ENCODE data around the gene FAM118A.
"Not testable (repeated sequence)": the region's sequence is repeated elsewhere in the genome, so short reads cannot be mapped to it uniquely, and the experiment has no call there.

Gene FAM118A

DNA sequence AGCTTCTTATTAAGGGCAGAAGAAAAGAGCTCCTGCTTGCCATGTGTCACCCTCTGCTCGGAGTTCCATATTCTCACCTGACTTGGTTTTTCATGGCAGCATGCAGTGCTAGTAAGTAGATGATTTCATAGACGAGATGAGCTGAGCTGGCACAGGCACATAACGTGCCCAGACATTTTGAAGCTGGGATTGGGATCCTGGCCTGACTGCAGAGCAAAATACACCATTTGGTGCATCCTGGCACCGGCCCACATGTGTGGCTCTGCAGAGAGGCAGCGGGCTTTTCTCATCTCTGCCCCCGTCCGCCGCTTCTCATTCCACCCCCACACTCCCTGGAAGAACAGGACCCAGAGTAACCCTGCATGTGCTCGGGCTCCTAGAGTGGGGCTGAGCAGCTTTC lies 24.8 kb downstream of the FAM118A start:
- FAIRE-seq = no peak

GRCh38 chr22:45335021-45335818 lies 25.5 kb downstream of the FAM118A start:
- no peak for FAIRE-seq

DNA sequence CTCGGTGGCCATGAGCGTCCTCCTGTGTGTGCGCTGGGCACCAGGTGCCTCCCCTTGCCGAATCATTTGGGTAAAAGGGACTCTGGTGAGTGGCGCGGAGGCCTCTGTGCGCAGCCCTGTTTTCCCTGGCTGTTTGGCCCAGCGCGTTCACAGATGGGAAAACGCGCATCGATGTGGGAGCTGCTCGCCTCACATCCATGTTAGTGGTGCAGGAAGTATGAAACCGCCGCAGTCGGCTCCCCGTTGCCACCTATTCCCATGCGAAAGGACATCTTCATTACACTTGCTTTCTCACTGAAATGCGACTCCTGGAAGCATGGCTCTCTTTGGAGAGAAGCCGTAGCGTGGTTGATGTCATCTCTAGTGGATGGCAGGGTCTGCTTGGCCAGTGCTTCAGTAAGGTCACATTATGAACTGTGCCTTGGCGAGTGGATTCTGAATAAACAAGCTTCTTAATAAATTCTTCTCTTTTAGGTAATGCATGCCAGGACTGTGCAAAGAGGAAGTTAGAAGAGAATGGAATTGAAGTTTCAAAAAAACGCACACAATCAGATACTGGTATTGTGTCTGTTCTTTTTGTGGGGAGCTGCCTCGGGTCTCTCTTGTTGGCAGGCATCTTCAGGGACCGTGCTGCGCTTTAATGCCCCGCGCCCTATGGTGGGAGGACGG lies 26.3 kb downstream of the FAM118A start:
- FAIRE-seq = no peak

- no peak for FAIRE-seq
Measured at GRCh38 chr22:45336971-45337431, 27.3 kb downstream of the FAM118A start.

- FAIRE-seq = no peak
Measured at GRCh38 chr22:45337536-45337935, 27.8 kb downstream of the FAM118A start.

DNA sequence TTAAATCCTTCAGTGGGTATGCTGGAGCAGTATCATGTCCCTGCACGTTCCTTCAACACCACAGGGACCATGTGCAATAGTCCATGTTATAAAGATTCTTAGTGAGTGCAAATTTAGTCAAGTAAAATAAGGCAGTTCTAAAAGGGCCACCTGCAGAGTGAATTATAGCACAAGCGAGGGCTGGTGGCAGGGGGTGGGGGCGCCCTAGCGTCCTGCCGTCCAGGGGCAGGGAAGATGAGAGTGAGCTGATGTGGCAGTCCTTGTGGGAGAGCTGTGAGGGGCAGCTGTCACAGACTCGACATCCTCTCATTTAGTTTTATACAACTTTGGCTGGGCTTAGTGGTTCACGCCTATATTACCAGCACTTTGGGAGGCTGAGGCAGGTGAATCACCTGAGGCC lies 29.1 kb downstream of the FAM118A start:
- FAIRE-seq = no peak

- no peak for FAIRE-seq
Measured at GRCh38 chr22:45340323-45340722, 30.6 kb downstream of the FAM118A start.

- no peak for FAIRE-seq
Measured at GRCh38 chr22:45341498-45341897, 31.8 kb downstream of the FAM118A start.

DNA sequence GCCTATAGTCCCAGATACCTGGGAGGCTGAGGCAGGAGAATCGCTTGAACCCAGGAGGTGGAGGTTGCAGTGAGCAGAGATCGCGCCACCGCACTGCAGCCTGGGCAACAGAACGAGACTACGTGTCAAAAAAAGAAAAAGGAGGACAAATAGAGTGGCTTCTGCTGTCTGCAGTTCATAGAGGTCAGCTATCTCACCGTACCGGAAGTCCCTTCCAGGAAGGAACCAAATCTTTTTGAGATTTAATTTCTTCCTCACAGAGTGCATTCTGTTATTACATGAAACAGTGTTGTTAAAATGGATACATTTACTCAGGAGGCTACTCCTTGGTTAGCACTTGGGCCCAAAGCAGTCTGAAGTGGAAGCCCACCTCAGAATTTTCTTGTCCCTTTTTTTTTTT lies 33.4 kb downstream of the FAM118A start:
- FAIRE-seq = no peak

GRCh38 chr22:45344334-45344733 lies 34.6 kb downstream of the FAM118A start:
- FAIRE-seq = no peak

DNA sequence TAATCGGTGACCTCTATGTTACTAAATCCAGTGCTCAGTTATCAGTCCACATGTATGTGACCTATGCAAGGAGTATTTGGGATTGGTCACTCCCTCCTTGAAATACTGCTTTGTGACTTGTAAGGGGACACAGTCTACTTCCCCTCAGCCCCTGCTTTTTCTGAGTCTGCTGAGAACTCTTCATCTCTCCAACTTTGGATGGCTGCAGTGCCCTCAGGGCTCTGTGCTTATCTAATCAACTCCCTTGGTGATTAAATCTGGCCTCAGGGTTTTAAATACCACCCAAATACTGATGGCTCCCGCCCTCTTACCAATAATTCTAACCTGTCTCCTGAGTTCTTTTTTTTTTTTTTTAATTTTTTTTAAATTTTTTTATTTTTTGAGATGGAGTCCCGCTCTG lies 40.2 kb downstream of the FAM118A start:
- no peak for FAIRE-seq

- FAIRE-seq = no peak
Measured at GRCh38 chr22:45351956-45352355, 42.2 kb downstream of the FAM118A start.

DNA sequence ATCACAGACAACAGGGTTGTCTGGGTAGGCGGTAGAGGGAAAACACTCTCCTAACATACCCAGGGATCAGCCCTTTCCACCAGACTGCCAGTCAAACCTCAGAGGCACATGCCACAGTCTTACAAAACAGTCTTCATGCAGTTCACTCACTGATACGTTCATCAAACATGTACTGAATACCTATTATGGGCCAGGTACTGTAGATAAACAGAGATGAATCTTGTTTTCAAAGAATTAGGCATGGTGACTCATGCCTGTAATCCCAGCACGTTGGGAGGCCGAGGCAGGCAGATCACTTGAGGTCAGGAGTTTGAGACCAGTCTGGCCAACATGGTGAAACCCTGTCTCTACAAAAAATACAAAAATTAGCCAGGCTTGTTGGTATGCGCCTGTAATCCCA lies 43.0 kb downstream of the FAM118A start:
- FAIRE-seq = not testable (repeated sequence)

DNA sequence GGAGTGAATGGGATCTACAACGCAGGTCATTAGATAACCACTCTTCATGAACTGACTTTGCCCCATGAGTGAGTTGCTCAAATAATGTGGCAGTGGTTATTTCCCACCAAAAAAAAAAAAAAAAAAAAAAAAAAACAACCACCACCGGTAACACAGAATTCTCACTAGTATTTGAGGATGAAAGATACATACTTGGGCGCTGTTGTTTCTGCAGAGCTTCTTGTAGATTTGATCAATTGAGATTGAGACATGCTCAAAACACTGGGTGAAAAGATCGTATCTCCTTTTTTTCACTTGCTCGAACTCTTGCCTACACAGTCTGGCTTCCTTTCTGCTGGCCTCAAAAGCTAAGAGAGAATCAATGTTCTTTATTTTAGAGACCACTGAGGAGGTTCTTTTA lies 44.1 kb downstream of the FAM118A start:
- no peak for FAIRE-seq

- no peak for FAIRE-seq
Measured at GRCh38 chr22:45357490-45357889, 47.8 kb downstream of the FAM118A start.

GRCh38 chr22:45358127-45358526 lies 48.4 kb downstream of the FAM118A start:
- no peak for FAIRE-seq

DNA sequence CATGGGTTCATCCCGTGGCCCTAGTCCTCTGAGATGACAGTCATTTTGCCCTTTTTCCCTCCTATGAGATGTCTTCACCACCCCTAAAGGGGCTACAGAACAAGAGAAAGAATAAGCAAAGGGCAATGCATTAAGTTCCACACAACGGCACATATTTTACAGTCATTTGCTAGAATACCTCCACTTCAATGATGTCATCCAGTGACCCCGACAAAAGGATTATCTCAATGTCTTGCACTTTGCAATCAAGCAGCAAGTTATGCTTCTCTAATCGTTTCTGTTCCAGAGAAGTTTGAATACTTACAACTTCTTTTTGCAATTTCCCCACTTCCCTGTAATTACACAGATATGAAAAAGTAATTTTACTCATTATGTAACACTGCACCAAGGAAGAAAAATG lies 49.9 kb downstream of the FAM118A start:
- FAIRE-seq = no peak

DNA sequence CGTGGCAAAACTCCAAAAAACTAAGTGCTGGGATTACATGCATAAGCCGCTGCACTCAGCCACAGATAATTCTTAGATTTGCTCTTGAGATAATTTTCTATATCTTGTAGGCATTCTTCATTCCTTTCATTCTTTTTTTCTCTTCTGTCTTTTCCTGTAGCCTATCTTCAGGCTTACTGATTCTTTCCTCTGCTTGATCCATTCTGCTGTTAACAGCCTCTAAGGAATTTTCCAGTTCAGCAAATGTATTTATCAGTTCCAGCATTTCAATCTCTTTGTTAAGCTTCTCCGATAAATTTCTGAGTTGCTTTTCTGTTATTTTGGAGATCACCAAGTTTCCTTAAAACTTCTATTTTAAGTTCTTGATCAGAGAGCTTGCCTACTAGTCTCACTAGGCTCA lies 57.0 kb downstream of the FAM118A start:
- FAIRE-seq = no peak

DNA sequence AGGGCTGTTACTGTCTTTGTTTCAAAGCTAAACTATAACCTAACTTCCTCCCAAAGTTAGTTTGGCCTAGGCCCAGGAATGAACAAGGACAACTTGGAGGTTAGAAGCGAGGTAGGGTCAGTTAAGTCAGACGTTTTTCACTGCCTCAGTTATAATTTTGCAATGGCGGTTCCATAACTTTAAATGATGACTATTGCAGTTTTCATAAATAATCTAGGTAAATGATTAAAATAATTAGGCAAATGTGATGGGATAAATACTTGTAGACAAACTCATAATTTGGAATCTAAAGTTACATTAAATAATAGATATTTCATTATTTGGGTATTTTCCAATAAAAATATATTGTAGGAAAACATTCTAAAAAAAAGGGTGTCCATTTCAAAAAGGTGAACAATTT lies 63.9 kb downstream of the FAM118A start:
- not testable (repeated sequence) for FAIRE-seq

- FAIRE-seq = no peak
Measured at GRCh38 chr22:45376009-45376408, 66.3 kb downstream of the FAM118A start.

GRCh38 chr22:45376703-45377102 lies 67.0 kb downstream of the FAM118A start:
- FAIRE-seq = no peak

DNA sequence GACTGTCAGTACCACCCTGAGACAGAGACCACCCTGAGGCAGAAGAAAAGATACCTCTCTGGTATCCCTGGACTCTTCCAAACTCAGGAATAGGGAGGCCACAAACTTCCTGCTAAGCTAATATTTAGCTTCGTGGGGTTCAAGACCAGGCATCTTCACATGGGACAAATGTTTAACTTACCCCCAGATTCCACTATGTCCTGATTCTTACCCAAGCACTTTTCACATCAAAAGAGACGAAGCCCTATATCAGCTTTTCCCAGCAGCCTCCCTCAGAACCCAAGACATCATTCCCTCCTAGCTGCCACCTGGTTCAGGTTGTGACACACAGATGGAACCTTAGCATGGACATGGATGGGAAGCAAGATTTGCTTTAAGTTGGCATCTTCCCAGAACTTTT lies 71.6 kb downstream of the FAM118A start:
- FAIRE-seq = no peak

- FAIRE-seq = no peak
Measured at GRCh38 chr22:45389546-45389945, 79.8 kb downstream of the FAM118A start.

All from TTC549 (cell line).